Stomach (tissue), 19 donors: Measurements from ENCODE around the gene ADD1. TPM values are rescaled to one million over a fixed set of nuclear protein-coding genes. Genes with fewer than 3 reads are reported as not detected.

Source experiments
- DNase-seq, 2 donors: peaks; one replicate each; pipeline versions ENCODE4 v3.0.0 to v3.0.0-alpha.2; 2013 to 2019
- H3K27ac ChIP-seq, 5 donors: fragments of 200-600 bp in 4 of 5; sonication (generic) in 4 of 5; one replicate each; pipeline ENCODE4 v1.5.1; 2013 to 2019; ENCODE audit warnings: mild to moderate bottlenecking in 1 of 5, moderate library complexity in 1 of 5
- H3K27me3 ChIP-seq, 3 donors: fragments of 200-600 bp; sonication (generic); one replicate each; pipeline ENCODE4 v1.5.1; 2017 to 2019; ENCODE audit warnings: mixed run types in 1 of 3
- H3K36me3 ChIP-seq, 4 donors: fragments of 200-600 bp; sonication (generic); 1 replicate in 3 of 4; 2 replicates in 1 of 4; pipeline ENCODE4 v1.5.1; 2016 to 2019
- H3K4me1 ChIP-seq, 4 donors: fragments of 200-600 bp; sonication (generic); one replicate each; pipeline ENCODE4 v1.5.1; 2016 to 2019
- H3K4me3 ChIP-seq, 4 donors: fragments of 200-600 bp; sonication (generic) in 3 of 4; one replicate each; pipeline ENCODE4 v1.5.1; 2016 to 2019; ENCODE audit warnings: mild to moderate bottlenecking in 1 of 4
- H3K9me3 ChIP-seq, 4 donors: fragments of 200-600 bp; sonication (generic); one replicate each; pipeline ENCODE4 v1.5.1; 2016 to 2019
- EP300 ChIP-seq: sonication (generic); formaldehyde crosslinking; IDR thresholded peaks from one replicate; pipeline ENCODE4 v1.6.1; 2017; ENCODE audit warnings: antibody characterized with exemption
- POLR2A ChIP-seq, 4 donors: fragments of 450-650 bp; IDR thresholded peaks; one replicate each; pipeline ENCODE4 v1.6.1; 2016; ENCODE audit warnings: antibody characterized with exemption in 4 of 4, control low read depth in 2 of 4, mild to moderate bottlenecking in 1 of 4, moderate library complexity in 1 of 4
- POLR2AphosphoS5 ChIP-seq, 3 donors: sonication (generic); formaldehyde crosslinking; IDR thresholded peaks; one replicate each; pipeline ENCODE4 v1.6.1; 2016; ENCODE audit warnings: antibody characterized with exemption in 3 of 3
- WGBS, 5 donors: extraction: QIAGEN DNeasy Blood & Tissue Kit in 3 of 5; methylation state at CpG; one replicate each; pipeline versions ENCODE4 v1.1.5 to v1.1.7; 2013 to 2018; 5-methylcytosine and 5-hydroxymethylcytosine counted together
- intact Hi-C: fragments of 100-400 bp; cut with DNase I; formaldehyde crosslinking; loops from one replicate; pipeline ENCODE4 v1.15.1; 2023; ENCODE audit warnings: low total_unique reads
- long read RNA-seq, 10 donors: transcript quantifications; one replicate each; lab custom pipeline, GENCODE V29; 2026
- polyA plus RNA-seq, 3 donors: library from polyadenylated mRNA; stranded (reverse); fragments of 200-250 nt; gene quantifications; one replicate each; pipeline ENCODE4 v1.2.3, GENCODE V29; 2013
- total RNA-seq, 5 donors: library from RNA; depleted of rRNA; stranded (reverse); fragments of >200 nt; gene quantifications; one replicate each; pipeline versions ENCODE4 v1.1.0 to v1.2.3, GENCODE V29; 2014 to 2016
- TF ChIP-seq, protein P1 (sequence below), 7 experiments: fragments of 450-650 bp in 4 of 7; fragments of 200-600 bp in 3 of 7; sonication (generic) in 3 of 7; IDR thresholded peaks; one replicate each; pipeline ENCODE4 v1.5.1; 2016 to 2019; ENCODE audit warnings: antibody characterized with exemption in 7 of 7, control low read depth in 2 of 7, mild to moderate bottlenecking in 1 of 7
- donor health status: healthy with polysubstance abuse.
- donor health status: Bipolar disorder and iron deficiency.
- donor health status: healthy.

The ADD1 gene, protein sequence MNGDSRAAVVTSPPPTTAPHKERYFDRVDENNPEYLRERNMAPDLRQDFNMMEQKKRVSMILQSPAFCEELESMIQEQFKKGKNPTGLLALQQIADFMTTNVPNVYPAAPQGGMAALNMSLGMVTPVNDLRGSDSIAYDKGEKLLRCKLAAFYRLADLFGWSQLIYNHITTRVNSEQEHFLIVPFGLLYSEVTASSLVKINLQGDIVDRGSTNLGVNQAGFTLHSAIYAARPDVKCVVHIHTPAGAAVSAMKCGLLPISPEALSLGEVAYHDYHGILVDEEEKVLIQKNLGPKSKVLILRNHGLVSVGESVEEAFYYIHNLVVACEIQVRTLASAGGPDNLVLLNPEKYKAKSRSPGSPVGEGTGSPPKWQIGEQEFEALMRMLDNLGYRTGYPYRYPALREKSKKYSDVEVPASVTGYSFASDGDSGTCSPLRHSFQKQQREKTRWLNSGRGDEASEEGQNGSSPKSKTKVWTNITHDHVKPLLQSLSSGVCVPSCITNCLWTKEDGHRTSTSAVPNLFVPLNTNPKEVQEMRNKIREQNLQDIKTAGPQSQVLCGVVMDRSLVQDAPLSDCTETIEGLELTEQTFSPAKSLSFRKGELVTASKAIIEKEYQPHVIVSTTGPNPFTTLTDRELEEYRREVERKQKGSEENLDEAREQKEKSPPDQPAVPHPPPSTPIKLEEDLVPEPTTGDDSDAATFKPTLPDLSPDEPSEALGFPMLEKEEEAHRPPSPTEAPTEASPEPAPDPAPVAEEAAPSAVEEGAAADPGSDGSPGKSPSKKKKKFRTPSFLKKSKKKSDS
- 1,000 to 10,000 TPM in 1 of 5 donors, 100 to 1,000 TPM in 4; 162 to 1,174 (median 290) TPM for total RNA-seq
- 100 to 1,000 TPM; 103 to 197 (median 127) TPM for polyA plus RNA-seq
- long read RNA-seq, donor 1, partial matches to known transcripts, result 32 of 39 reads
- long read RNA-seq, donor 1, other reads (novel, unspliced or antisense), result 5 of 39 reads
- long read RNA-seq, donor 2, full-length matches to known transcripts, result 11 of 74 reads
- long read RNA-seq, donor 2, partial matches to known transcripts, result 30 of 74 reads
- long read RNA-seq, donor 2, other reads (novel, unspliced or antisense), result 33 of 74 reads
- long read RNA-seq, donor 3, full-length matches to known transcripts, result 3 of 16 reads
- long read RNA-seq, donor 3, partial matches to known transcripts, result 7 of 16 reads
- long read RNA-seq, donor 3, other reads (novel, unspliced or antisense), result 6 of 16 reads
- long read RNA-seq, donor 4, partial matches to known transcripts, result 0 of 1 reads
- long read RNA-seq, donor 4, other reads (novel, unspliced or antisense), result 0 of 1 reads
- long read RNA-seq, donor 5, full-length matches to known transcripts, result 5 of 54 reads
- long read RNA-seq, donor 5, partial matches to known transcripts, result 38 of 54 reads
- long read RNA-seq, donor 5, other reads (novel, unspliced or antisense), result 11 of 54 reads
- long read RNA-seq, donor 6, result 0 reads
- long read RNA-seq, donor 7, transcript ADD1-206 (14 exons, 3,787 nt), result major isoform, 5 of 80 reads
- long read RNA-seq, donor 7, partial matches to known transcripts, result 72 of 80 reads
- long read RNA-seq, donor 7, other reads (novel, unspliced or antisense), result 0 of 80 reads
- long read RNA-seq, donor 8, partial matches to known transcripts, result 16 of 20 reads
- long read RNA-seq, donor 8, other reads (novel, unspliced or antisense), result 0 of 20 reads
- long read RNA-seq, donor 9, partial matches to known transcripts, result 23 of 35 reads
- long read RNA-seq, donor 9, other reads (novel, unspliced or antisense), result 5 of 35 reads
- long read RNA-seq, donor 10, full-length matches to known transcripts, result 3 of 3 reads
- long read RNA-seq, donor 10, partial matches to known transcripts, result 0 of 3 reads
- long read RNA-seq, donor 10, other reads (novel, unspliced or antisense), result 0 of 3 reads

DNA sequence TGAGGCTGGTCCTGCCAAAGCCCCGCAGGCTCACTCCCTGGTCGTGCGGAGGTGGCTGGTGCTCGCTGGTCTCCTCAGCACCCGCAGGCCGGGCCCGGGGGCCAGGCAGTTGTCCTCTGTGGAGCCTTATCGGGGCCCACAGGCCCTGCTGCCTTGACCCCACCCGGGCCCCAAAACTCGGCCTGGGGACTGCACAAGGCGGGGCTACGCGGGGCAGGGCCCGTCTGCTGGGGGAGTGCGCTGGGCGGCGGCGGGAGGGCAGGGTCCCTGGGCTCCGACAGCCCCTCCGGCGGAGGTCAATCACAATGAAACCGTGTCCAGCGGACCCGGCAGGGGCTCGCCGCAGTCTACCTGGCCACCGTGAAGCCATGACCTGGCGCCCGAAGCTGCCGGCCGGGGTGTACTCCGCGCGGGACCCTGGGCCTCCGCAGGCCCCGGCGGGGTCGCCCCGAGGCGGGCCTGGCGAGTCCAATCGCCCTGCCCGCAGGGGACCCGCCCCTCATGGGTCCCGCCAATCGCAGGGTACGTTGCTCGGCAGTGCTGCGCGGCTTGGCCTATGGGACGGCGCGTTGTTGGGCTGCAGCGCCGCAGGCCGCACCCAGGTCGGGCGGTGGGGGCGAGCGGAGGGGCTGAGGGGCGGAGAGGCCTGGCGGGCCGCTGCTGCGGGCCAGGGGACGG, at the start of gene ADD1:
Gene ADD1 (plus strand): TSS at position 582 of the 678 bp plus-strand sequence. CDS start 32,072 bp downstream, outside the sequence.
- H3K36me3 ChIP-seq, result no peaks in the 10 kb centered on the region
- peaks cover 37 to 56% (median 45%) of the 10 kb centered on the region in 4 donors for H3K4me1 ChIP-seq
- peak within 1 kb of the TSS; percentile 91 to 95 (median 93) for H3K27ac ChIP-seq
- DNase-seq, result peak; percentile 93 to 99
- H3K9me3 ChIP-seq, result no peaks in the 10 kb centered on the region
- TF ChIP-seq POLR2A (IDR thresholded peaks at IDR 0.05) (peak in 2 of 4 donors; percentile 45 to 58), POLR2AphosphoS5 (IDR thresholded peaks at IDR 0.05) (peak in 2 of 3 donors; percentile 71 to 85), EP300 (no peak)
- TF ChIP-seq, protein P1, sequence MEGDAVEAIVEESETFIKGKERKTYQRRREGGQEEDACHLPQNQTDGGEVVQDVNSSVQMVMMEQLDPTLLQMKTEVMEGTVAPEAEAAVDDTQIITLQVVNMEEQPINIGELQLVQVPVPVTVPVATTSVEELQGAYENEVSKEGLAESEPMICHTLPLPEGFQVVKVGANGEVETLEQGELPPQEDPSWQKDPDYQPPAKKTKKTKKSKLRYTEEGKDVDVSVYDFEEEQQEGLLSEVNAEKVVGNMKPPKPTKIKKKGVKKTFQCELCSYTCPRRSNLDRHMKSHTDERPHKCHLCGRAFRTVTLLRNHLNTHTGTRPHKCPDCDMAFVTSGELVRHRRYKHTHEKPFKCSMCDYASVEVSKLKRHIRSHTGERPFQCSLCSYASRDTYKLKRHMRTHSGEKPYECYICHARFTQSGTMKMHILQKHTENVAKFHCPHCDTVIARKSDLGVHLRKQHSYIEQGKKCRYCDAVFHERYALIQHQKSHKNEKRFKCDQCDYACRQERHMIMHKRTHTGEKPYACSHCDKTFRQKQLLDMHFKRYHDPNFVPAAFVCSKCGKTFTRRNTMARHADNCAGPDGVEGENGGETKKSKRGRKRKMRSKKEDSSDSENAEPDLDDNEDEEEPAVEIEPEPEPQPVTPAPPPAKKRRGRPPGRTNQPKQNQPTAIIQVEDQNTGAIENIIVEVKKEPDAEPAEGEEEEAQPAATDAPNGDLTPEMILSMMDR (IDR thresholded peaks at IDR 0.05), result no peak
- peak within 1 kb of the TSS; percentile 68 to 88 (median 74) for H3K4me3 ChIP-seq
- no peaks in the 10 kb centered on the region for H3K27me3 ChIP-seq
- intact Hi-C loops, result no loop called here
- WGBS, 5 donors, result 0 to 2% (median 0%) methylated on average over 20 to 65 of the region's 65 CpGs

DNA sequence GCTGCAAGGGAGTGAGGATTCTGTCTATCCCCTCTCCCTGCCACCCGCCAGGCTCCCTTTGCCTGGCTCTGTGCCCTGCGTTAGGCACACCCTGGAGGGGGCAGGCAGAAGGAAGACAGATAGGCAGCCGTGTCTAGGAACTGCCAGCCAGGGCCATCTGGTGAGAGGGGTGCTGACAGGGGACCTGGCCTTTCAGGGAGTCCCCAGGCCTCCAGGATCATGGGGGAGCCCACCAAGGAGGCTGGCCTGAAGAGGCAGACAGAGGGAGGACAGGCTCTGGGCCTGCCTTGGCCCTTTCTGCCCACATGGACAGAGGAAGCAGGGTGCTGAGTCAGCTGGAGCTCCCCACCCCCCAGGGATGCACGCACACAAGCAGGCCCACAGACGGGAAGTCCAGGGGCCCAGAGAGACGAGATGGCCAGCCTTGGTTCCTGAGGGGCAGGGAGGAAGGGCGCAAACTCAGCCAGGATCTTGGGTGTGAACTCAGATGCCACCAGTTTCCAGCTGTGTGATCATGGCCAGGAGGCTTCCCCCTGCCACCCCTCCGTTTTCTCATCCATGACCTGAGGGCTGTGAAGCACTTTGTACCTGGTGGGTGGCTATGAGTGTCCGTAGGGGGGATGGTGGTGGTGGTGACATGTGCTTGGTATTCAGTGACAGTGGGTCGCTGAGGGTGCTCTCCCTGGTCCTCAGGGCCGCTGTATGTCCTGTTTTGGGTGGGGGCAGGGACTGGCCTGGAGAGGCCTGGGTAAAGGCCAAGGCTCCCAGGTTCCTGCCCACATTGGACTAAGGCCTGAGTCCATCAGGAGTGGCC, 49.0 kb upstream of the ADD1 start:
- DNase-seq, result peak; percentile 62 to 64
- H3K9me3 ChIP-seq, result no peaks in the 10 kb centered on the region
- H3K4me1 ChIP-seq, result peaks cover 79 to 86% (median 82%) of the 10 kb centered on the region in 4 donors
- H3K36me3 ChIP-seq, result no peaks in the 10 kb centered on the region
- H3K27ac ChIP-seq, result peak overlapping the region; percentile 77 to 92 (median 83)
- H3K27me3 ChIP-seq, result no peaks in the 10 kb centered on the region
- peak overlapping the region; percentile 58 to 84 (median 66) for H3K4me3 ChIP-seq
- WGBS, 5 donors, result 42 to 57% (median 46%) methylated on average over 11 of the region's 11 CpGs
- no peak for TF ChIP-seq EP300
- TF ChIP-seq POLR2AphosphoS5 (IDR thresholded peaks at IDR 0.05), result no peak
- TF ChIP-seq POLR2A (IDR thresholded peaks at IDR 0.05), result no peak
- TF ChIP-seq, protein P1 (IDR thresholded peaks at IDR 0.05), result no peak
- intact Hi-C loops, result no loop called here
